ENCODE measurements around the gene S100A7A.
A peak's percentile ranks its signal among the peaks of the same experiment; 100 is the strongest.
"Not testable (repeated sequence)": the region's sequence is repeated elsewhere in the genome, so short reads cannot be mapped to it uniquely, and the experiment has no call there.

S100A7A gene

DNA sequence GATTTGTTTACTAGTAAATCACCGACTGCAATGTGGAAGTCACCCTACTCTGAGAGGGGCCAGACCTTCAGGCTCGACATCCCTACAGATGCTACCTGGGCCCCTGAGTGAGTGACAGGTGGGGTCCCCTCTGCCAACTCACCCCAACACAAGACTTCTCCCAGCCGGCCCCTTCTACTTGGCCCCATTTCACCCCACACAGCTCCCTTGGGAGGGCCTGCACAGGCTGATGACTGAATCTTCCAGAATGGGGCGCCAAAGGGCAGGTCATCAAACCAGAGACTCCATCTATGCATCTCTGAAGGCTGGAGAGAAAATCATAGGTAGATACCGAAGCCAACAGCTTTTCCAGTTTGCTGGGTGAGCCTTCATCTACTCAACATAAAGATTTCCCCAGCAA, 16.1 kb upstream of the S100A7A start:
- H3K27ac ChIP-seq: no peak overlapping the region

DNA sequence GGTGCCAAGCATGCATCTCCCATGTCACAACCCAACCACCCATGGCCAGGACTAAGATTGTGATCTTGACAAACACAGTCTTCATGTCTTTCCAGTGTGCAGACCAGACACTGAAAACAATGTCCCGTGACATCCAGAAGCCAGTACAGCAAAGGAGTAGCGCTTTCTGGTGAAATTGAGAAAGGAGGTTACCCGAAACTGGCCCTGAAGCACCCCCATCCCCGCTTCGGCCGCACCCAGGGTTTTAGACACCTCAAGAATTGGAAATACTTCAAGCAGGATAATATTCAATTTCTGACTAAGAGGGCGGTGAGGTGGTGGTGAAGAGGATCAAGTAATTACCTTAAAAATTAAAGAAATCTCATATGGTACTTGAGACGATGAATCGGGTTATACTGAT, 14.9 kb upstream of the S100A7A start:
- TF ChIP-seq, protein P1, sequence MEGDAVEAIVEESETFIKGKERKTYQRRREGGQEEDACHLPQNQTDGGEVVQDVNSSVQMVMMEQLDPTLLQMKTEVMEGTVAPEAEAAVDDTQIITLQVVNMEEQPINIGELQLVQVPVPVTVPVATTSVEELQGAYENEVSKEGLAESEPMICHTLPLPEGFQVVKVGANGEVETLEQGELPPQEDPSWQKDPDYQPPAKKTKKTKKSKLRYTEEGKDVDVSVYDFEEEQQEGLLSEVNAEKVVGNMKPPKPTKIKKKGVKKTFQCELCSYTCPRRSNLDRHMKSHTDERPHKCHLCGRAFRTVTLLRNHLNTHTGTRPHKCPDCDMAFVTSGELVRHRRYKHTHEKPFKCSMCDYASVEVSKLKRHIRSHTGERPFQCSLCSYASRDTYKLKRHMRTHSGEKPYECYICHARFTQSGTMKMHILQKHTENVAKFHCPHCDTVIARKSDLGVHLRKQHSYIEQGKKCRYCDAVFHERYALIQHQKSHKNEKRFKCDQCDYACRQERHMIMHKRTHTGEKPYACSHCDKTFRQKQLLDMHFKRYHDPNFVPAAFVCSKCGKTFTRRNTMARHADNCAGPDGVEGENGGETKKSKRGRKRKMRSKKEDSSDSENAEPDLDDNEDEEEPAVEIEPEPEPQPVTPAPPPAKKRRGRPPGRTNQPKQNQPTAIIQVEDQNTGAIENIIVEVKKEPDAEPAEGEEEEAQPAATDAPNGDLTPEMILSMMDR (IDR thresholded peaks at IDR 0.05): no peak
- TF ChIP-seq ZFX (IDR thresholded peaks at IDR 0.05; ENCODE audit: borderline replicate concordance): no peak
- no peak overlapping the region for H3K27ac ChIP-seq

More for the DNA sequence above, 16.1 kb upstream of the S100A7A start:
- TF ChIP-seq, protein P1 (IDR thresholded peaks at IDR 0.05): no peak
- TF ChIP-seq ZFX (IDR thresholded peaks at IDR 0.05; ENCODE audit: borderline replicate concordance): no peak

DNA sequence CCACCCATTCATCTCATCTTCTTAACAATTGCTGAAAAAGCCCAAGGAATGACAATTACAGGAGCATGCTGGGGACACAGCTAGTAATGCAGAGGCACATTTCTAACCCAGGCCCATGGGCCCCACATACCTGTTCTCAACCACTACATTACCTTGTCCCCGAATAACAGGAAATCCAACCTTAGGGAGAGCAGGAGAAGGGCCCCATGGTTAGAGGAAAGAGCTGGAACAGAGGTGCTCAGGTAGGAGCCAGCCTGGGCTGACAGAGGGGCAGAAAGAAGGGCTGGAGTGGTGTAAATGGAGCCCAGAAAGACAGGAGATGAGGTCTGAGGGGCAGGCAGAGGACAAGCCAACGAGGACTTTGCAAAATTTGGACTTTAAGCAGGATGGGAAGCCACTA, 14.1 kb upstream of the S100A7A start:
- TF ChIP-seq ZFX (IDR thresholded peaks at IDR 0.05; ENCODE audit: borderline replicate concordance): no peak
- TF ChIP-seq, protein P1 (IDR thresholded peaks at IDR 0.05): no peak
- H3K27ac ChIP-seq: no peak overlapping the region

DNA sequence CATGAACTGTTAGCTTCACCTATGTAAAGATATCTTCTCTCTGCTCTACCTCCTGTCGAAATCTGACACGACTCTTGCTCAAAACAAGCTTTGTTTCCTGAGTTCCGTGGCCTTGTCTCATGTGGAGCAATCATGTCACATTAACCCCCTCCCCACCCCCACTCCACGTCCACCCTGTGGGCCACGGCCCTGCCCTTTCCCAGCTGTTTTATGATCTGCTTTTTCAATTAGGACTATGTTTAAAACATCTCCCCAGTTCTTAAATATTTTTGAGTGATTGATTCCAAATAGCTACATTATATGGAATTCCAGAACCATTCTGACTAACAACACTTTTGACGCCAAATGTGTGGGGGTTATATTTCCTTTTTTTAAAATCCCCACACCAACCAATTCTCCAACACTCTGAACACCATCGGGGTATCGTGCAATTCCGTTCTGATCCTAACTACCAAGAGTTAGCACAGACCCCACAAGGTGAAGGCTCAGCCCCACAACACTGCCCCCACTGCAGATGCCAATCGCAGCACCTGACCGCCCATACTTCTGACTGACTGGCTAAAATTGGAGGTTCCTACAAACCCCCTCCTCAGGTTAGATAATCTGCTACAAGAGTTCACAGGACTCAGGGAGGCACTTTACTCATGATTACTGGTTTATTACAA, 12.8 kb upstream of the S100A7A start:
- H3K27ac ChIP-seq: no peak overlapping the region
- TF ChIP-seq, protein P1 (IDR thresholded peaks at IDR 0.05): no peak
- no peak for TF ChIP-seq ZFX (IDR thresholded peaks at IDR 0.05; ENCODE audit: borderline replicate concordance)

DNA sequence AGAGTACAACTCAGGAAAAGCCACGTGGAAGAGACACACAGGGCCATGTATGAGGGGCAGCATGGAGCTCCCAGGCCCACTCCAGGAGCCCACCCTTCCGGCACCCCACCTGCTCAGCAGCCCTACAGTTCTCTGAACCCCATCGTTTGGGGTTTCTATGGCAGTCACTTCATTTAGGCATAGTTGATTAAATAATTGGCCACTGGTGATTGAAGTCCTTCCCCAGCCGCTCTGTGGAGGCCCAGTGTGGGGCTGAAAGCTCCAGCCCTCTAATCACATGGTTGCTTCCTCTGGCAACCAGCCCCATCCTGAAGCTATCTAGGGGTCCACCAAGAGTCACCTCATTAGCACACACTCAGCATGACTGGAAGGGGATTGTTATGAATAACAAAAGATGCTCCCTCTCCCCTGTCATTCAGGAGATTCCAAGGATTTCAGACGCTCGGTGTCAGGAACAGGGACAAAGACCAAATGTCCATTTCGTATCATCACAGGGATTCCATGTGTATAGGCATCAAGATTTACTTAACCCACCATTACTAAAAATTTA, 12.2 kb upstream of the S100A7A start:
- H3K27ac ChIP-seq: no peak overlapping the region
- TF ChIP-seq ZFX (IDR thresholded peaks at IDR 0.05; ENCODE audit: borderline replicate concordance): no peak
- TF ChIP-seq, protein P1 (IDR thresholded peaks at IDR 0.05): no peak

DNA sequence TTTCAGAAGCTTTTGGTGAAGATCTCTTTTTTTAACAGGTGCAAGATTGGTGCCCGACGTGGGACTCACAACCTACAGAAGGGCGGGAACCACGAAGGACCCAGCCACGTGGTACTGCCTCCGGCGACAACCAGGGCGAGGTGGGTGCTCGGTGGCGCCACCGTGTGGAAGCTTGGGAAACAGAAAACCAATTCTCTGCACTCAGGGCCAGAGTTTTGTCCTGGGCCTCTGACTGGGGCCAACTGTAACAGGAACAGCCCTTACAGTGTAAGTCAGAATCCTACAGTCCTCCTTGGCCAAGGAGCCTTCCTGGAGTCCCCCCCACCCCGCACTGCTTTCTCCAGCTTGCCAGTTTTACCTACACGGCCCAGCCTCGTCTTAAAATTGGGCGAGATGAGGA, 11.6 kb upstream of the S100A7A start:
- TF ChIP-seq ZFX (IDR thresholded peaks at IDR 0.05; ENCODE audit: borderline replicate concordance): no peak
- TF ChIP-seq, protein P1 (IDR thresholded peaks at IDR 0.05): peak; percentile 87
- no peak overlapping the region for H3K27ac ChIP-seq

DNA sequence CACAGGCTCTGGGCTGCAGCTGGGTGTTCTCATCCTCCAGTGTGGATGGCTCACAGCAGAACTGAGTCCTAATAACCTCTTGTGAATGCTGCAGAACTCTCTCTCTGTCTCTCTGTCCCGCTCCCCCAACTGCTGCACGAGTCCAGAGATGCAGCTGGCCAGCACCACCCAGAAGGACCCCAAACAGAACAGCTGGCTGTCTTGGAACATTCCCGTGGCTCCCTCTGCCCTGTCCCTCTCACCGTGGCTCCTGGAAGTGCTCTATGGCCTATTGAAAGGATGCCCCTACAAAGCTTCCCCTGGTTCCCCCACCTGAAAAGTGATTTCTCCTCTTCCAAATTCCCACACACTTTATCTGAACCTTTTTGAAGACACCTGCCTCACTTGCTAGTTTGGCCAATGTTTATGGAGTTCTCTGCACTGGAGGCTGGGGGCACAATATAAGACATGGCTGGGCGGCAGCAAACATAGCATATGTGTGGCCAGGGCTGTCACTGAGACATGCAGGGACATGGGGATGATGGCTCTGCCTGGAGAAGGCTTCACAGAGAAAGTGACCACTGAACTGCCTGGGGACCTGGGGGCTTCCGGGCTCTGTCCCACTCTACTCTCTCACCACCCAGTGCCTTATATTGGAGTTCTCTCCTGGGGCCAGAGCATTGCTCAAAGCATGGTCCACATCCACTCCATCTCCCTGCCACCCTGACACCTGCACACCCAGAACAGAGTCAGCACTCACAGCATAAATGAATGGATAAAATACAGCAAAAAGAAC, 10.3 kb upstream of the S100A7A start:
- not testable (repeated sequence) for H3K27ac ChIP-seq

DNA sequence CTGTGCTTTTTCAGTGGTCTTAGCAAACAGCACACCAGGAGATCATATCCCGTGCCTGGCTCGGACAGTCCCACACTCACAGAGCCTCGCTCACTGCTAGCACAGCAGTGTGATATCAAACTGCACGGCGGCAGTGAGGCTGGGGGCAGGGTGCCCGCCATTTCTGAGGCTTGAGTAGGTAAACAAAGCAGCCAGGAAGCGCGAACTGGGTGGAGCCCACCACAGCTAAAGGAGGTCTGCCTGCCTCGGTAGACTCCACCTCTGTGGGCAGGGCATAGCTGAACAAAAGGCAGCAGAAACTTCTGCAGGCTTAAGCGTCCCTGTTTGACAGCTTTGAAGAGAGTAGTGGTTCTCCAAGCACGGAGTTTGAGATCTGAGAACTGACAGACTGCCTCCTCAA, 9.0 kb upstream of the S100A7A start:
- H3K27ac ChIP-seq: not testable (repeated sequence)

DNA sequence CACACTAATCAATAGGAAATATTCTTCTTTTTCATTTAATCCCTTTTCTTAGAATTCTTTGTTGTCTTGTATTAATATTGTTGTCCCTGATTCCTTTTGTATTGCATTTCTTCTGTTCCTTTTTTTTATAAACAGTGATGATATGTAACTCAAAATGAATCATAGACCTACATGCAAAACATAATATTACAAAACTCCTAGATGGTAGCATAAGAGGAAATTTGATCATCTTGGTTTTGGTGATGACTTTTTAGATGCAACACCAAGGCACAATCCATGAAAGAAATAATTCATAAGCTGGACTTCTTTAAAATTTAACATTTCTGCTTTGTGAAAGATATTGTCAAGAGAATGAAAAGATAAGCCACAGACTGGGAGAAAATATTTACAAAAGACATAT, 2.4 kb upstream of the S100A7A start:
- H3K27ac ChIP-seq: not testable (repeated sequence)

Measured in 22Rv1 (cell line).